Measurements from ENCODE around the gene C2orf42. TPM values are rescaled to one million over a fixed set of nuclear protein-coding genes. Genes with fewer than 3 reads are reported as not detected.
"Not testable (repeated sequence)": the region's sequence is repeated elsewhere in the genome, so short reads cannot be mapped to it uniquely, and the experiment has no call there.

C2orf42 gene
- total RNA-seq, 2 donors from 2014 or later, result 13.7 to 25.5 TPM

- DNase-seq (ENCODE audit: low spot score) (no peak), ATAC-seq (ENCODE audit: insufficient number of reproducible peaks, low FRiP score, low read depth) (no peak)
- no peaks in the 10 kb centered on the region for H3K4me1 ChIP-seq (ENCODE audit: control insufficient read depth in 1 of 2, low read depth in 2 of 2)
- TF ChIP-seq, protein P1, sequence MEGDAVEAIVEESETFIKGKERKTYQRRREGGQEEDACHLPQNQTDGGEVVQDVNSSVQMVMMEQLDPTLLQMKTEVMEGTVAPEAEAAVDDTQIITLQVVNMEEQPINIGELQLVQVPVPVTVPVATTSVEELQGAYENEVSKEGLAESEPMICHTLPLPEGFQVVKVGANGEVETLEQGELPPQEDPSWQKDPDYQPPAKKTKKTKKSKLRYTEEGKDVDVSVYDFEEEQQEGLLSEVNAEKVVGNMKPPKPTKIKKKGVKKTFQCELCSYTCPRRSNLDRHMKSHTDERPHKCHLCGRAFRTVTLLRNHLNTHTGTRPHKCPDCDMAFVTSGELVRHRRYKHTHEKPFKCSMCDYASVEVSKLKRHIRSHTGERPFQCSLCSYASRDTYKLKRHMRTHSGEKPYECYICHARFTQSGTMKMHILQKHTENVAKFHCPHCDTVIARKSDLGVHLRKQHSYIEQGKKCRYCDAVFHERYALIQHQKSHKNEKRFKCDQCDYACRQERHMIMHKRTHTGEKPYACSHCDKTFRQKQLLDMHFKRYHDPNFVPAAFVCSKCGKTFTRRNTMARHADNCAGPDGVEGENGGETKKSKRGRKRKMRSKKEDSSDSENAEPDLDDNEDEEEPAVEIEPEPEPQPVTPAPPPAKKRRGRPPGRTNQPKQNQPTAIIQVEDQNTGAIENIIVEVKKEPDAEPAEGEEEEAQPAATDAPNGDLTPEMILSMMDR (IDR thresholded peaks at IDR 0.05), result no peak
- peaks cover 18% of the 10 kb centered on the region for H3K36me3 ChIP-seq
- H3K9me3 ChIP-seq, result no peaks in the 10 kb centered on the region
- H3K27me3 ChIP-seq (replicated peaks; ENCODE audit: insufficient read depth), result no peaks in the 10 kb centered on the region
- no peak overlapping the region for H3K4me3 ChIP-seq
- no peak overlapping the region for H3K27ac ChIP-seq
Observed at GRCh38 chr2:70173520-70173919, 17.3 kb downstream of the C2orf42 start.

DNA sequence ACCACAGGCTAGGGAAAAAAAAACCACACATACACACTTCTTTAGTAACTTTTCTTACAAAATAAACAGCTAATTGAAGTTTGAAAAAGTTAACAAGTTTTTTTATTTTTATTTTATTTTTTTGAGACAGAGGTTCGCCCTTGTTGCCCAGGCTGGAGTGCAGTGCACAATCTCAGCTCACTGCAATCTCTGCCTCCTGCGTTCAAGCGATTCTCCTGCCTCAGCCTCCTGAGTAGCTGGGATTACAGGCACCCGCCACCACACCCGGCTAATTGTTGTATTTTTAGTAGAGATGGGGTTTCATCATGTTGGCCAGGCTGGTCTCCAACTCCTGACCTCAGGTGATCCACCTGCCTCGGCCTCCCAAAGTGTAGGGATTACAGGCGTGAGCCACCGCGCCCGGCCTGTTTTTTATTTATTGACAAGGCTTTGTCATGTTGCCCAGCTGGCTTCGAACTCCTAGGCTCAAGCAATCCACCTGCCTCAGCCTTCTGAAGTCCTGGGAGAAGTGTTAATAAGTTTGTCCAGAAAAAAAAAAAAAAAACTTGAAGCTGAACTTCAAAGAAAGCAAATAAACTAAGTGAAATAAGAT is 21.1 kb downstream of the C2orf42 start:
- not testable (repeated sequence) for H3K9me3 ChIP-seq; H3K27ac ChIP-seq; H3K4me1 ChIP-seq (ENCODE audit: control insufficient read depth in 1 of 2, low read depth in 2 of 2); H3K4me3 ChIP-seq; H3K27me3 ChIP-seq (replicated peaks; ENCODE audit: insufficient read depth); ATAC-seq (ENCODE audit: insufficient number of reproducible peaks, low FRiP score, low read depth); DNase-seq (ENCODE audit: low spot score)
- H3K36me3 ChIP-seq, result peaks cover 16% of the 10 kb centered on the region

GRCh38 chr2:70161069-70161534 is 29.7 kb downstream of the C2orf42 start:
- Histone ChIP-seq H3K4me3 (no peak overlapping the region), H3K9me3 (no peaks in the 10 kb centered on the region), H3K27me3 (replicated peaks; ENCODE audit: insufficient read depth) (no peaks in the 10 kb centered on the region), H3K4me1 (ENCODE audit: control insufficient read depth in 1 of 2, low read depth in 2 of 2) (no peaks in the 10 kb centered on the region), H3K27ac (no peak overlapping the region), H3K36me3 (peaks cover 17% of the 10 kb centered on the region)
- ATAC-seq (ENCODE audit: insufficient number of reproducible peaks, low FRiP score, low read depth) (no peak), DNase-seq (ENCODE audit: low spot score) (no peak)
- TF ChIP-seq, protein P1 (IDR thresholded peaks at IDR 0.05), result no peak

GRCh38 chr2:70160545-70160944 is 30.3 kb downstream of the C2orf42 start:
- Histone ChIP-seq H3K9me3 (no peaks in the 10 kb centered on the region), H3K4me3 (no peak overlapping the region), H3K27me3 (replicated peaks; ENCODE audit: insufficient read depth) (no peaks in the 10 kb centered on the region), H3K27ac (no peak overlapping the region), H3K36me3 (peaks cover 15% of the 10 kb centered on the region), H3K4me1 (ENCODE audit: control insufficient read depth in 1 of 2, low read depth in 2 of 2) (no peaks in the 10 kb centered on the region)
- TF ChIP-seq, protein P1 (IDR thresholded peaks at IDR 0.05), result no peak
- DNase-seq (ENCODE audit: low spot score), result no peak
- no peak for ATAC-seq (ENCODE audit: insufficient number of reproducible peaks, low FRiP score, low read depth)

DNA sequence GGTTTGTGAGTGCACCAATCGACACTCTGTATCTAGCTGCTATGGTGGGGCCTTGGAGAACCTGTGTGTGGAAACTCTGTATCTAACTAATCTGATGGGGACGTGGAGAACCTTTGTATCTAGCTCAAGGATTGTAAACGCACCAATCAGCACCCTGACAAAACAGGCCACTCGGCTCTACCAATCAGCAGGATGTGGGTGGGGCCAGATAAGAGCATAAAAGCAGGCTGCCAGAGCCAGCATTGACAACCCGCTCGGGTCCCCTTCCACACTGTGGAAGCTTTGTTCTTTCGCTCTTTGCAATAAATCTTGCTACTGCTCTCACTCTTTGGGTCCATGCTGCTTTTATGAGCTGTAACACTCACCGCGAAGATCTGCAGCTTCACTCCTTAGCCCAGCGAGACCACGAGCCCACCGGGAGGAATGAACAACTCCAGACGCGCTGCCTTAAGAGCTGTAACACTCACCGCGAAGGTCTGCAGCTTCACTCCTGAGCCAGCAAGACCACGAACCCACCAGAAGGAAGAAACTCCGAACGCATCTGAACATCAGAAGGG is 41.6 kb downstream of the C2orf42 start:
- not testable (repeated sequence) for DNase-seq (ENCODE audit: low spot score); H3K4me3 ChIP-seq; H3K27me3 ChIP-seq (replicated peaks; ENCODE audit: insufficient read depth); H3K36me3 ChIP-seq; ATAC-seq (ENCODE audit: insufficient number of reproducible peaks, low FRiP score, low read depth); H3K9me3 ChIP-seq; H3K4me1 ChIP-seq (ENCODE audit: control insufficient read depth in 1 of 2, low read depth in 2 of 2); H3K27ac ChIP-seq

DNA sequence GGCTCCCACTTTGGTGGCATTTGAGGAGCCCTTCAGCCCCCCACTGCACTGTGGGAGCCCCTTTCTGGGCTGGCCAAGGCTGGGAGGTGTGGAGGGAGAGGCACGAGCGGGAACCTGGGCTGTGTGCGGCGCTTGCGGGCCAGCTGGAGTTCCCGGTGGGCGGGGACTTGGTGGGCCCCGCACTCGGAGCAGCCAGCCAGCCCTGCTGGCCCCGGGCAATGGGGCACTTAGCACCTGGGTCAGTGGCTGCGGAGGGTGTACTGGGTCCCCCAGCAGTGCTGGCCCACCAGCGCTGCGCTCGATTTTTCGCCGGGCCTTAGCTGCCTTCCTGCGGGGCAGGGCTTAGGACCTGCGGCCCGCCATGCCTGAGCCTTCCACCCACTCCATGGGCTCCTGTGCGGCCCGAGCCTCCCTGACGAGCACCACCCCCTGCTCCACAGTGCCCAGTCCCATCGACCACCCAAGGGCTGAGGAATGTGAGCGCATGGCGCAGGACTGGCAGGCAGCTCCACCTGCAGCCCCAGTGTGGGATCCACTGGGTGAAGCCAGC is 42.5 kb downstream of the C2orf42 start:
- H3K36me3 ChIP-seq; H3K4me1 ChIP-seq (ENCODE audit: control insufficient read depth in 1 of 2, low read depth in 2 of 2); ATAC-seq (ENCODE audit: insufficient number of reproducible peaks, low FRiP score, low read depth); H3K9me3 ChIP-seq; H3K4me3 ChIP-seq; H3K27ac ChIP-seq; DNase-seq (ENCODE audit: low spot score); H3K27me3 ChIP-seq (replicated peaks; ENCODE audit: insufficient read depth): not testable (repeated sequence)
